ENCODE measurements around the gene EIF4A3.

EIF4A3 gene

GRCh38 chr17:80119839-80120238 lies 27.1 kb downstream of the EIF4A3 start:
- TF ChIP-seq CTCF (IDR thresholded peaks at IDR 0.05) = no peak

- no peak for TF ChIP-seq CTCF (IDR thresholded peaks at IDR 0.05)
Measured at GRCh38 chr17:80119271-80119791, 27.6 kb downstream of the EIF4A3 start.

GRCh38 chr17:80118601-80119270 lies 28.2 kb downstream of the EIF4A3 start:
- no peak for TF ChIP-seq CTCF (IDR thresholded peaks at IDR 0.05)

- no peak for TF ChIP-seq CTCF (IDR thresholded peaks at IDR 0.05)
Measured at GRCh38 chr17:80117491-80118401, 29.2 kb downstream of the EIF4A3 start.

GRCh38 chr17:80116921-80117380 lies 30.0 kb downstream of the EIF4A3 start:
- no peak for TF ChIP-seq CTCF (IDR thresholded peaks at IDR 0.05)

- no peak for TF ChIP-seq CTCF (IDR thresholded peaks at IDR 0.05)
Measured at GRCh38 chr17:80116276-80116920, 30.5 kb downstream of the EIF4A3 start.

- no peak for TF ChIP-seq CTCF (IDR thresholded peaks at IDR 0.05)
Measured at GRCh38 chr17:80115159-80115558, 31.8 kb downstream of the EIF4A3 start.

All from LNCAP (cell line).